ENCODE data around the gene CRIP3.

DNA sequence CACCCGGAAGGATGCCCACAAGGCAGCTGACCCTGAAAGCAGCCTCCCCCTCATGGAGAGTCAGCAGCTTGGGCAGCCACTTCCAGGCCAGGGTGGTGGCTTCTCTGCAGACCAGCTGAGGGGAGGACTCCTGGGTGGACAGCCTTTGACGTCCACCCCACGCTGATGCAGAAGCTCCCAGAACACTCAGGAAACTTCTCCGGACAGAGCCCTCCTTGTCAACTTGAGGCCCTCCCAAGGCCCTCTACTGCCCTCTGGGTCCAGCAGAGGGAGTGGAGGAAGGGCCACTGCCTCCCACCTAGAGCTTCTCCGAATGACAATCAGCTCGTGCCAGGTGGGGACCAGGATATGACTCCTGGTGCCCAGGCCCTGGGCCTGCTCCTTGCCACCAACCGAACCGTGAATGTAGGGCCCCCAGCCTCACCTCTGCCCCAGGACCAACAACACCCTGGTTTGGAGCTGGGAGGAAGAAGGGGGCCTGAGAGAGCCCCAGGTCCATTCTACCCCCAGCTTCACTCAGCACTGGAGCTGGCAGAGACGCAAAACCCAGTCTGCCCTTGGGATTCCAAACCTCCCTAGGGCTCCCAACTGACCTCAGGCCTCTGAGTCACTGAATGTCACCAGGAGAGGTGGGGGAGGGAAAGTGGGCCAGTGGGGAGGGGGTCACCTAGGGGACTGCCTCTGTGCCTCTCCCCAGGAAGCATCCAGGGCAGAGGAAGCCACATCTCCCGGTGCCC, 21.5 kb downstream of the CRIP3 start:
- TF ChIP-seq REST (IDR thresholded peaks at IDR 0.05; ENCODE audit: low read depth, low read length), result no peak
- TF ChIP-seq, protein P1, sequence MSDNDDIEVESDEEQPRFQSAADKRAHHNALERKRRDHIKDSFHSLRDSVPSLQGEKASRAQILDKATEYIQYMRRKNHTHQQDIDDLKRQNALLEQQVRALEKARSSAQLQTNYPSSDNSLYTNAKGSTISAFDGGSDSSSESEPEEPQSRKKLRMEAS (IDR thresholded peaks at IDR 0.05; ENCODE audit: low read depth, low read length), result no peak
- TF ChIP-seq SREBF1 (IDR thresholded peaks at IDR 0.05; ENCODE audit: low read length), result no peak
- no peak for TF ChIP-seq ZNF24 (IDR thresholded peaks at IDR 0.05)
